ENCODE data around the gene GAB1.

The GAB1 gene

GRCh38 chr4:143403553-143403820, 66.8 kb downstream of the GAB1 start:
- Histone ChIP-seq H3K9ac (peak overlapping the region; percentile 78), H3K4me2 (peak overlapping the region; percentile 91), H4K20me1 (no peaks in the 10 kb centered on the region), H3K36me3 (0 out of 2 replicates have a peak, but pooled peaks cover 10% of the 10 kb centered on the region), H3K9me3 (no peaks in the 10 kb centered on the region), H3K4me1 (peaks cover 100% of the 10 kb centered on the region), H3K27me3 (no peaks in the 10 kb centered on the region), H3K4me3 (peak overlapping the region; percentile 55), H3K27ac (peak overlapping the region; percentile 92)
- TF ChIP-seq Cebpa-rat (IDR thresholded peaks at IDR 0.05): no peak

GRCh38 chr4:143404555-143404954, 67.9 kb downstream of the GAB1 start:
- peaks cover 100% of the 10 kb centered on the region for H3K4me1 ChIP-seq
- peak overlapping the region; percentile 76 for H3K9ac ChIP-seq
- H3K36me3 ChIP-seq: peaks cover 6% of the 10 kb centered on the region; the same call in 1 of the 2 replicates
- no peaks in the 10 kb centered on the region for H3K27me3 ChIP-seq
- H3K9me3 ChIP-seq: no peaks in the 10 kb centered on the region
- H3K27ac ChIP-seq: peak overlapping the region; percentile 92
- peak overlapping the region; percentile 55 for H3K4me3 ChIP-seq
- no peaks in the 10 kb centered on the region for H4K20me1 ChIP-seq
- TF ChIP-seq Cebpa-rat (IDR thresholded peaks at IDR 0.05): peak; percentile 83
- peak overlapping the region; percentile 91 for H3K4me2 ChIP-seq

GRCh38 chr4:143405075-143405730, 68.5 kb downstream of the GAB1 start:
- Histone ChIP-seq H3K4me3 (peak overlapping the region; percentile 55), H3K27ac (peak overlapping the region; percentile 92), H3K4me2 (peak overlapping the region; percentile 91), H3K4me1 (peaks cover 100% of the 10 kb centered on the region), H3K9ac (peak overlapping the region; percentile 76), H4K20me1 (no peaks in the 10 kb centered on the region), H3K36me3 (peaks cover 4% of the 10 kb centered on the region; the same call in 1 of the 2 replicates), H3K9me3 (no peaks in the 10 kb centered on the region), H3K27me3 (no peaks in the 10 kb centered on the region)
- no peak for TF ChIP-seq Cebpa-rat (IDR thresholded peaks at IDR 0.05)

GRCh38 chr4:143406523-143406922, 69.8 kb downstream of the GAB1 start:
- peak overlapping the region; percentile 40; the same call in 1 of the 2 replicates for H3K4me3 ChIP-seq
- no peak for TF ChIP-seq Cebpa-rat (IDR thresholded peaks at IDR 0.05)
- no peaks in the 10 kb centered on the region for H4K20me1 ChIP-seq
- peaks cover 9% of the 10 kb centered on the region; the same call in 1 of the 2 replicates for H3K36me3 ChIP-seq
- peaks cover 100% of the 10 kb centered on the region for H3K4me1 ChIP-seq
- H3K27me3 ChIP-seq: no peaks in the 10 kb centered on the region
- no peaks in the 10 kb centered on the region for H3K9me3 ChIP-seq
- H3K4me2 ChIP-seq: peak overlapping the region; percentile 91
- H3K9ac ChIP-seq: peak overlapping the region; percentile 76
- H3K27ac ChIP-seq: peak overlapping the region; percentile 92

- Histone ChIP-seq H3K36me3 (peaks cover 11% of the 10 kb centered on the region; the same call in 1 of the 2 replicates), H3K9me3 (no peaks in the 10 kb centered on the region), H3K27ac (peak overlapping the region; percentile 92), H3K4me2 (peak overlapping the region; percentile 91), H3K4me3 (peak overlapping the region; percentile 40), H3K4me1 (peaks cover 100% of the 10 kb centered on the region), H3K9ac (peak overlapping the region; percentile 76), H4K20me1 (no peaks in the 10 kb centered on the region), H3K27me3 (no peaks in the 10 kb centered on the region)
- no peak for TF ChIP-seq Cebpa-rat (IDR thresholded peaks at IDR 0.05)
These were observed 70.8 kb downstream of the GAB1 start for GRCh38 chr4:143407474-143407873.

DNA sequence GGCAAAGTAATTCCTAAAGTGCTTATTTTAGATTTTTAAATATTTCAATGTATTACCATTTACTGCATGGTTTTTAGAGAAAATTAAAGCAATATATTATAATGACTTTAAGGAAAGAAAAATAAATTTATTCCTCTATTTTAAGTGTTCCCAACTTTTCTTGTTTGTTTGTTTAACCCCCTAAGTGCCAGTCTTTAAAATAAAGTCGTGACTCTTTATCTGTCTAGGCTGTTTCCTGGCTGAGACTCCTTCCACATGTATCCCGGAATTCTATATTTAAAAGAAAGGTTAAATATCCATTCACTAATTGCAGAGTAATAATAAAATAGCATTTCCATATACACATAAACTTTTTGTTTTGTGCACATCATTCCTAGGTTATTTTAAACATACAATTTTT, 71.2 kb downstream of the GAB1 start:
- Histone ChIP-seq H3K36me3 (peaks cover 15% of the 10 kb centered on the region; the same call in 1 of the 2 replicates), H3K9me3 (no peaks in the 10 kb centered on the region), H4K20me1 (no peaks in the 10 kb centered on the region), H3K9ac (peak overlapping the region; percentile 76; the same call in 1 of the 2 replicates), H3K4me2 (peak overlapping the region; percentile 91), H3K27me3 (no peaks in the 10 kb centered on the region), H3K27ac (peak overlapping the region; percentile 92), H3K4me1 (peaks cover 100% of the 10 kb centered on the region), H3K4me3 (peak overlapping the region; percentile 40)
- TF ChIP-seq Cebpa-rat (IDR thresholded peaks at IDR 0.05): no peak

DNA sequence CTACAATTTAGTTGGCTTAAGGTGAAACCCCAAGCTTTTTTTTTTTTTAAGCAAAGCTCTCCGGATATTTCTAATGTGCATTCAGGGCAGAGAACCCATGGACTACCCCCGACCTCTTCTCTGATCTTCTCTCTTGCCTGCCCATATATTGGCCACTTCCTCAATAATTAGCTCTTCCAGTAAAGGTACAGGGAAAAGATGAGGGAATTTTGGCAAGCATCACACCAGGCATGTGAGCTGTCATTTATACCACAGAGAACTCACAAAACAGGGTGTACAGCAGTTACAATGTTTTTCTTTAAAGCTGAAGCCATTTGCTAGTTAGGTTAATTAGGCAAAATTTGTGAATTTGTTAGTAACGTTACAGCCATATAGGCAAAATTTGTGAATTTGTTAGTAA, 73.3 kb downstream of the GAB1 start:
- Histone ChIP-seq H3K27me3 (no peaks in the 10 kb centered on the region), H3K4me1 (peaks cover 80% of the 10 kb centered on the region), H3K9ac (no peak overlapping the region), H3K9me3 (no peaks in the 10 kb centered on the region; the same call in 1 of the 2 replicates), H3K4me3 (no peak overlapping the region), H4K20me1 (no peaks in the 10 kb centered on the region), H3K4me2 (peak overlapping the region; percentile 91), H3K36me3 (peaks cover 32% of the 10 kb centered on the region), H3K27ac (peak overlapping the region; percentile 92)
- TF ChIP-seq Cebpa-rat (IDR thresholded peaks at IDR 0.05): no peak

GRCh38 chr4:143411527-143412419, 75.1 kb downstream of the GAB1 start:
- H3K9me3 ChIP-seq: no peaks in the 10 kb centered on the region; the same call in 1 of the 2 replicates
- TF ChIP-seq Cebpa-rat (IDR thresholded peaks at IDR 0.05): no peak
- H3K27me3 ChIP-seq: no peaks in the 10 kb centered on the region
- H4K20me1 ChIP-seq: no peaks in the 10 kb centered on the region
- H3K4me3 ChIP-seq: no peak overlapping the region
- H3K36me3 ChIP-seq: peaks cover 49% of the 10 kb centered on the region
- H3K27ac ChIP-seq: peak overlapping the region; percentile 60
- peak overlapping the region; percentile 46; the same call in 1 of the 2 replicates for H3K9ac ChIP-seq
- peaks cover 73% of the 10 kb centered on the region for H3K4me1 ChIP-seq
- H3K4me2 ChIP-seq: peak overlapping the region; percentile 91

- Histone ChIP-seq H3K9me3 (no peaks in the 10 kb centered on the region; the same call in 1 of the 2 replicates), H3K36me3 (peaks cover 56% of the 10 kb centered on the region), H3K4me2 (peak overlapping the region; percentile 91; the same call in 1 of the 2 replicates), H3K4me1 (peaks cover 73% of the 10 kb centered on the region), H3K9ac (no peak overlapping the region), H4K20me1 (no peaks in the 10 kb centered on the region), H3K27ac (0 out of 2 replicates have a peak overlapping the region, but pooled peaks have one; percentile 60), H3K27me3 (no peaks in the 10 kb centered on the region), H3K4me3 (no peak overlapping the region)
- no peak for TF ChIP-seq Cebpa-rat (IDR thresholded peaks at IDR 0.05)
These were observed 75.7 kb downstream of the GAB1 start for GRCh38 chr4:143412420-143412758.

All from BLaER1 (cell line).